GM12874 (cell line): Measurements from ENCODE around the gene ASIC2.

Source experiments
- TF ChIP-seq, protein P1 (sequence below): IDR thresholded peaks from 2 replicates; pipeline ENCODE4 v1.5.1; 2011; ENCODE audit warnings: low read depth, mild to moderate bottlenecking, control low read depth, low read length, moderate library complexity; ENCODE audit not compliant: insufficient read depth

The ASIC2 gene

DNA sequence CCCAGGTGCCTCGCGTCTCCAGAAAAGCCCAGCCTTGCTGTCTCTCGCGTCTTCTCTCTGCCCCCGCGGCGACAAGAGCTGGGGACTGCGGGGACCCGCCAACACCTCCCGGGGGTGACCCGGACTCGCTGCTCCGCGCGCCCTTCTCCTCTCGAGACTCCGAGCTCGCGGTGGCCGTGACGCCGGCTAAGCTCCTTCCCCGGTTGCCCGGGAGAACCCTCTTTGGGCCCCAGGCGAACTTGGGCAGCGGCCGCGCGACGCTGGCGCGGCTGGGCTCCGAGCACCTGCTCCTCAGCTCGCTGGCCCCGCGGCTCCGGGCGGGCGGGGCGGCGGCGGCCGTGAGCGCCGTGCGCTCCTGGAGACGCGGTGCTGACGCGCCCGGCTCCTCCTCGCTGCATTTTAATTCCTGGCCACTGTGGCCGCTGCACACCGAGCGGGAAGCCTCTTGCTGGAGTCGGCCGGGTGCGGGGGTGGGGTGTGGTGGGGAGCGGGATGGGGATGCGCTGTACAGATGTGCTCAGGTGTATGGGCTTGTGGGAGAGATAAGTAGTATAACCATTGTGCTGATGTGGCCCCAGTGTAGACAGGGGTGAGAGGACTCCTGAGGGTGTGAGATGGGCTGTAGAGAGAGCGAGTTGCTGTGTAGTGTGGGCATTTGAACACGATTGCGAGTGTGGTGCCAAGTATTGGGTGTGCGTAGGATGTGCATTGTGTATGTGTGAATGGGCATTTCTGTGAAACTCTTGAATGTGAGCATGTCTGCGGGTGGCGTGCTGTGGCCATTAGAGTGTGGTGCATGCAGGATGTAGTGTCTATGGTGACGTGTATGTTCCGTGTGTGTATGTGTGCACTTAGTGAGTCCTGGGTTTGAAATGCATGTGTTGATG is at the start of gene ASIC2:
Gene ASIC2 (minus strand): TSS at position 315 of the 887 bp plus-strand sequence.
- TF ChIP-seq, protein P1, sequence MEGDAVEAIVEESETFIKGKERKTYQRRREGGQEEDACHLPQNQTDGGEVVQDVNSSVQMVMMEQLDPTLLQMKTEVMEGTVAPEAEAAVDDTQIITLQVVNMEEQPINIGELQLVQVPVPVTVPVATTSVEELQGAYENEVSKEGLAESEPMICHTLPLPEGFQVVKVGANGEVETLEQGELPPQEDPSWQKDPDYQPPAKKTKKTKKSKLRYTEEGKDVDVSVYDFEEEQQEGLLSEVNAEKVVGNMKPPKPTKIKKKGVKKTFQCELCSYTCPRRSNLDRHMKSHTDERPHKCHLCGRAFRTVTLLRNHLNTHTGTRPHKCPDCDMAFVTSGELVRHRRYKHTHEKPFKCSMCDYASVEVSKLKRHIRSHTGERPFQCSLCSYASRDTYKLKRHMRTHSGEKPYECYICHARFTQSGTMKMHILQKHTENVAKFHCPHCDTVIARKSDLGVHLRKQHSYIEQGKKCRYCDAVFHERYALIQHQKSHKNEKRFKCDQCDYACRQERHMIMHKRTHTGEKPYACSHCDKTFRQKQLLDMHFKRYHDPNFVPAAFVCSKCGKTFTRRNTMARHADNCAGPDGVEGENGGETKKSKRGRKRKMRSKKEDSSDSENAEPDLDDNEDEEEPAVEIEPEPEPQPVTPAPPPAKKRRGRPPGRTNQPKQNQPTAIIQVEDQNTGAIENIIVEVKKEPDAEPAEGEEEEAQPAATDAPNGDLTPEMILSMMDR, result no peak

DNA sequence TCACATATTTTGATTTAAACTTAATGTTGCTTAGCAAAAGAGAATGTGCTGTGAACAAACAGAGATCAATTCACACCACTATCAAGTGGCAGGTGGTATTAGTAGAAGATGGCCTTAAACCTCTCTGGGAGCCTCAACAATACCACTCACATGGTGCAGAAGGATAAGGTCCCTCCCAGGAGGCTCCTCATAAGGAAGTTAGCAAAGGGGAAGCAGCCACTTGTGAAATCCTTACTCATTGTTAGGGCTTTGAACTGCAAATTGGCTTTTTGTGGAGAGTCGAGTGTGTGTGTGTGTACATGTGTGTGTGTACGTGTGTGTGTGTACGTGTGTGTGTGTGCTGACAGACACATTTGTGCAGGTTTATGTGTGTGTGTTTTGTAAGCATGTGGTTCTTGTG is 48.9 kb upstream of the ASIC2 start:
- TF ChIP-seq, protein P1, result no peak

DNA sequence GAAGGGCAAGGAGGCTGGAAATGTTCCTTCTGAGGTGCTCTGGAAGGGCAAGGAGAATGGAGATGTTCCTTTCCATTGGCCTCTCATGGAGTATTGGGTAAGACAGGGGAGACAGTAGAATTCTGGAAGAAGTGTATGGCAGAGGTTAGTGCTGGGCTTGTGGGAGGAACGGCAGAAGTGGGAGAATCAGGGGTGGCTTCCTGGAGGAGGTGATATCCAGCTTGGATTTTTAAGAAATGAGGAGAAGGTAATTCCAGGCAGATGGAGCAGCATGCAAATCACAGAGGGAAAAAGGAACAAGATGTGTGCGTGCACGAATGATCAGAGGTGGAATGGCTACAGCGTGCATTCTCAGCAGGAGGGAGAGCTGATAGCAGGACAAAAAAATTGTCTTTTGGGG is 45.1 kb upstream of the ASIC2 start:
- TF ChIP-seq, protein P1, result no peak

DNA sequence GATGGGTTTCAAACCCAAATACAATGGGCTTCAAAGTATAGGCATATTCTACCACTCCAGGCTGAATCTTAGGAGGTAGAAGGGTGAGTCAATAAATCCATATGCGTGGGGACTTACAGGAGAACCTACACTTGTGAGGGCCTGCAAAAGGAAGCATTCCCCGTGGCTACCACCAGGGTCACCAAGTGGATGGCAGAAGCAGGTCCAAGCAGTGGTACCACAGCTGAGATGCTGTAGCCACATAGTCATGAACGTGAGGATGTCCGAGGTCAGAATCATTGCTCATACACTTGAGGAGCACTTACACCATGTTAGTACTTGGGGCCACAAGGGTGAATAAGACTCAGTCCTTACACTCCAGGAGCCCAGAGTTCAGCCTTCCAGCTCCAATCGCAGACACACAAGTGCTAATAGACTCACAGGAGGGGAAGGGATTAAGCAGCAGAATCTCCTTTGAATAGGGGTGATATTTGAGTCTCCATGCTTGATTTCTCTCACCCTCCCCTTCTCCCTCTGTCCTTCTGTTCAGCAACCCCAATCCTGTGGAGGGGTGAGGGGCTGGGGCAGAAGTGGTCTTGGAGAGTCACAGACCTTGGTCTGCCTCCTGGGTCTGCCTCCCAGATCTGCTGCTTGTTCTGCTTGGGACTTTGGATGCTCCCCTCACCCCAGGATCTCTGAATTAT is 42.5 kb upstream of the ASIC2 start:
- TF ChIP-seq, protein P1, result no peak; the same call in 1 of the 2 replicates

DNA sequence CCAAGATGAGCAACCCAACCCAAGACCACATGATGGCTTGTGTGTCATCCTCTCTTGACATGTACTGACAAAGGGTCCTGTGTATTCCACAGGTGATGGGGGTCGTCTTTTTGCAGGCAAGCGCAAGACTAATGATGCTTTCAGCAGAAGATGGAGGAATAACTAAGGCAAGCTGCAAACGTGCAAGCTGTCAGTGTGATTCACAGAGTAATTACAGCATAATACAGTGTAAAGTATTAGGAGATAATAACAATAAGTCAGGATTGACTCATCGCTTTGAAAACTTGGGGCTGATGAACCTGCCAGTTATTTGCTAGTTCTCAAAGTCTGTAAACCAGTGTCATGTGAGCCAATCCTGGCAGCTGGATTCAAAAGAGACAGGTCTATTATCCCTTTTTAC is 41.6 kb upstream of the ASIC2 start:
- TF ChIP-seq, protein P1, result no peak

DNA sequence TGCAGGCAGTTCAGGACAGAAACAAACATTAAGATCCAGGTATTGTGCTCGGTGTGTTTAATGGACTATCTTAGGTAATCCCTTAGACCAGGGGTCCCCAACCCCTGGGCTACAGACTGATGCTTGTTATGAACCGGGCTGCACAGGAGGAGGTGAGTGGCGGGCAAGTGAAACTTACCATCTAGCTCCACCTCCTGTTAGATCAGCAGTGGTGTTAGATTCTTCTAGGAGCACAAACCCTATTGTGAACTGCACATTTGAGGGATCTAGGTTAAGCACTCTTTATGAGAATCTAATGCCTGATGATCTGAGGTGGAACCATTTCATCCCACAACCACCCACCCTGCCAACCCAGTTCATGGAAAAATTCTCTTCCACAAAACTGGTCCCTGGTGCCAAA is 37.8 kb upstream of the ASIC2 start:
- TF ChIP-seq, protein P1, result no peak

DNA sequence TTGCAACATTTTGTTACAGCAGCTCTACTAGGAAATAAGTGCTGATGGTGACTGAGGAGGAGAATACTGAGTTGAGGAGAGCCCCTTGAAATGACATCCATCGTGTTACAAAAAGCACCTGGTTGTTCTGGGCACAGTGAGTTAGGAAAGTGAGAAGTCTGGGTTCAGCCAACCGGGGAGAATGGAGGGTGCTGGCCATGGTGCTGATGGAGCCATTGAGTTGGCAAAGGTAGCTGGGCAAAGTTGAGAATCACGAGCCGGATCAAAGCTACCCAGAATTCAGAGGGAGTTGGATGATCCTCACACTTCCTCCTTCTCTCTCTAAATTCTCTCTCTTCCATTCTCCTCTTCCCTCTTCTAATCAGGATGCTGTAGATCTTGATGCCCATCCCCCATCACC is 35.0 kb upstream of the ASIC2 start:
- TF ChIP-seq, protein P1, result no peak
